ENCODE data around the gene TENT4B.
A peak's percentile ranks its signal among the peaks of the same experiment; 100 is the strongest.

TENT4B gene

GRCh38 chr16:50195756-50196155 is 42.6 kb downstream of the TENT4B start:
- no peak for DNase-seq (ENCODE audit: low read depth)

- no peak for DNase-seq (ENCODE audit: low read depth)
Measured at GRCh38 chr16:50197582-50197981, 44.5 kb downstream of the TENT4B start.

DNA sequence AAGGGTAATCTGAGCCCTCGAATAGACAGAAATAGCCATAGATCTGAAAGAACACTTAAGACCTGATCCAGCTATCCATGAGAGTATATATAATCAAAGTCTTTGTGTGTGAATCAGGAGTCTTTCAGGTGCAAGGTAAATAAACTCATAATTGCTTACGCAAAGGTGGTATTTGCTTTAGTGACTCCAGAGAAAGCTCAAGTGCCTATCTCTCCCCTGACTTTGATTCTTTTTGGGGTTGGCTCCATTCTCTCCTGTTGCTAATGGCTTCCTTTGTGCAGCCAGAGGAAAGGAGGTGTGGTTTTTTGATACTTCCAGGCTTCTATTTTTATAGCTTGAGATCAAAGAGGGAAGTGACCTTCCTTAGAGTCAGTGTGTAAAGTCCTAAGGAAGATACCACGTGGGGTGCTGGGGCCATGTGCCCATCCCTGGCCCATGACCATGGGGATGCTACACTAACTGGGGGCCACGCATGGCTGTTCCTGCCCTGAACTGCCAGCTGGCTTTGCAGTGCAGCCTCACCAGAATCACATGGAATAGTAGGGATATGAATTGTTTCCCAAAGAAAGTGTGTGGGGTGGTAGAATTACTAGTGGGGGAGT is 45.8 kb downstream of the TENT4B start:
- DNase-seq (ENCODE audit: low read depth): no peak

DNA sequence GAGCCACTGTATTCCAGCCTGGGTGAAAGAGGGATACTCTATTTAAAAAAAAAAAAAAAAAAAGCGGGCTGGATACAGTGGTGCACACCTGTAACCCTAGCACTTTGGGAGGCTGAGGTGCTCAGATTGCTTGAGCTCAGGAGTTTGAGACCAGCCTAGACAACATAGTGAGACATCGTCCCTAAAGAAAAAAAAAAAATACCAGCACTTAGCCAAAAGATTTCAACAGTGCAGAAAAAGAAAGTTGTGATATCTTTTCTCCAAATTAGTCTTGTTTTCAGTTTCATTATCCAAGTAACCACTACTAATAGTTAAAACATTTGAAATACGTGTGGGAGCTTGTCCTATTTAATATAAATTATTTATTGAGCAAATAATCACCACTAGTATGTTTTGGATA is 48.7 kb downstream of the TENT4B start:
- DNase-seq (ENCODE audit: low read depth): no peak

- DNase-seq (ENCODE audit: low read depth): no peak
Measured at GRCh38 chr16:50202926-50203624, 50.0 kb downstream of the TENT4B start.

GRCh38 chr16:50203681-50204080 is 50.6 kb downstream of the TENT4B start:
- DNase-seq (ENCODE audit: low read depth): no peak

DNA sequence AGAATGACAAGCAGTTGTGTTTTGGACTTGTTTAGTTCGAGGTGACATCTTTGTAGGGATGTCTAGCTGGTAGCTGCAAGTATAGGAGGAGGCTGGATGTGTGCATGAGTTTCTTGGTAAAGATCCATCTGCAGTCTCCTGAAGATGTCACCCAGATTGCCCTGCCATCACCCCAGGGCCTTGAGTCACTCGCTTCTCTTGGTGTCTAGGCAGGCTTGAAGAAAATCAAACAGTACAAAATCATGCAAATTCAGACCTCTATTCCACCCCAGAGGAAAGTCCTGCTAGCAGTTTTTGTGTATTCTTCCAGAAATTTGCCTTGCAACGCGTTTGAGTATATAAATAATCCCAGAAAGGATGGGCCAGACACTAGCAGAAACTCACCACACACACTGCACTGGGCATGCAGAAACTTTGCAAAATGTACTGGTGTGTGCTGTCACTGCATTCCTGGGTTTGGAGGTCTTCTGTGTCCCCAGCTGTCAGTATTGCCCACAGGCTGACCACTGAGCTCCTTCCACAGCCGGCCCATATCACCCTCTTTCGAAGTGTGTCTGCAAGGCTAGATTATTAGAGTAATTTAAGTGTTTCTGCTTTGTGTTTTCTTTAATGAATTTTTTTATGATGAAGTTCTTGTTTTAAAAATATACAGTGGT is 51.5 kb downstream of the TENT4B start:
- DNase-seq (ENCODE audit: low read depth): no peak

DNA sequence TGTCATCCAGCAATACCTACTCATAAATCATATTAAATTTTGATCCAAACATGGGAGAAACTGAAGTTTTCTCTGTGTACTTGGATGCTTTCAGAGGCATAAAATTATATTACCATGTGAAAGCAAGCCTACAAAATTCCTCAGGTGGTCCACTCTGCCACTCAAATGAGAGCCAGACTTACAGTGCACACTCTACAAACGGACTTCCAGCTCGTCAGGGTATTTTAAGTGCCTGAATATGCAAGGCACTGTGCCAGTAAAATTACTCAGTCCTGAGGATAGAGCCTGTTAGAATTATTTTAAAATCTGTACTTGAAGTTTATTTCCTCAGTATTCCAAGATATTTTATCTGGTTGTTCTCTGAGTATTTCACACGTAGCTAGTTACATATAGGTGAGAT is 54.5 kb downstream of the TENT4B start:
- DNase-seq (ENCODE audit: low read depth): no peak

DNA sequence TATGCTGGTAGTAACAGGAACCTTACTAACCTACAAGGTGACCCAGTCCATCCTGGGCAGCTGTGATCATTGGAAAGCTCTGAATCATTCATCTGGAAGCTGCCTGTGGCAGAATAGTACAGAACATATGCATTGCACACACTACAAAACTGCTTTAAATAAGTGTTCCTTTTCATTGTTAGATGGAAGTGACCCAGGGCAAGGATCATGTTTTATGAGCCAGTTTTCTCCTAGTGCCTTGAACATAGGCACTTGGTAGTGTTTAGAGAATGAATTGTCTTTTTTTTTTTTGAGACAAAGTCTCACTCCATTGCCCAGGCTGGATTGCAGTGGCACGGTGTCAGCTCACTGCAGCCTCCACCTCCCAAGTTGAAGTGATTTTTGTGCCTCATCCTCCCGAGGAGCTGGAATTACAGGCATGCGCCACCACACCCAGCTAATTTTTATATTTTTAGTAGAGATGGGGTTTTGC is 55.4 kb downstream of the TENT4B start:
- no peak for DNase-seq (ENCODE audit: low read depth)

DNA sequence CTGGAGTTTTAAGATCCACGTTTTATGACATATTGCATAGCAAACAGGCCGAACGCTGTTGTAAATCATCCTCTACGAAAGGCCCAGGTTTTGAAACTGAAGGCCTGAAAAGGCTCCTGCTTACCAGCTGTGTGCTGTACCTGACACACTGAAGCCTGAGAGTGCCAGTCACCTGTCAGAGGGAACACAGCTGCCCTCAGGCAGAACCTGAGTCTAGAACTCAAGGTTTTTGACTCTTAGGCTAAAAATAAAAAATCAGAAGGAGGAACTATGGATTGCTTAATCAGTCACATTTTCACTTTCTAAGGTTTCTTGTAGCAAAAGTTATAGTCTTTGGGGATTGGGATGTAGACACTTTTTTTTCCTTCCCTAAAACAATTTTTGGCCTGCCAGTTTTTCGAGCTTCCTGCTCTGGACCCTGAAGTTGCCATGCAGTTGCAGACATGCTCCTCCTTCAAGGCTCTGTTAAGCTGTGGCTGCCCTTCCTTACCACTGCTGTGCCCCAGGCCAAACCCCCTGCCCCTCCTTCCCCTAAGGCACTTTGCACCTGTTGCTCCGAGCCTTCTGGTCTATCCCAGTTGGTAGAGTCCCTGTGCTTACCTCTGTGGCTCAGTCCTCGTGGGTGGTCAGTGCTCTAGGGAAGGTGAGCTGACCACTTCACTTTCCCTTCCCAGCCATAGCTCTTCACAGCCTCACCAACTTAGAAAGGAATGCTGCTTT is 56.6 kb downstream of the TENT4B start:
- no peak for DNase-seq (ENCODE audit: low read depth)

- peak; percentile 20 for DNase-seq (ENCODE audit: low read depth)
Measured at GRCh38 chr16:50210266-50211038, 57.3 kb downstream of the TENT4B start.

DNA sequence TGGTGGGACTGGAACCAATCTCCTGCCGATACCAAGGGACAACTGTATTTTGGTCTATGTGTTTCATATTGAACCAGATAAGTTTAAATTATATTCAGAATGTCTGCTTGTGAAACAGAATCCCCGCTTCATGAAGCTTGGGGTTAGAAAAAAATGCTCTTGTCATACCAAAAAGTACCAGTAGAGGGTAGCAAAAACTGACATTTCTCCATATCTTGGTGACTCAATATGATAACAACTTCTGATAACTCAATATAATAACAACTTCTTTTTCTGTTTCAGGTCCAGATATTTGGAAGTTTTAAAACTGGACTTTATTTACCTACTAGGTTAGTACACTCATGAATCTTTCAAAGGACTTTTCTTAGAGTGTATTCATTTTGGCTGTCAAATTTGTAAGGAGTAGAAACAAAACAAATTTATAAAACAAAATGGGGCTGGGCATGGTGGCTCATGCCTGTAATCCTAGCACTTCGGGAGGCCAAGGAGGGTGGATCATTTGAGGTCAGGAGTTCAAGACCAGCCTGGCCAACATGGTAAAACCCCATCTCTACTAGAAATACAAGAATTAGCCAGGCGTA is 60.9 kb downstream of the TENT4B start:
- no peak for DNase-seq (ENCODE audit: low read depth)

- DNase-seq (ENCODE audit: low read depth): no peak
Measured at GRCh38 chr16:50215680-50216079, 62.6 kb downstream of the TENT4B start.

GRCh38 chr16:50216231-50216630 is 63.1 kb downstream of the TENT4B start:
- DNase-seq (ENCODE audit: low read depth): no peak

DNA sequence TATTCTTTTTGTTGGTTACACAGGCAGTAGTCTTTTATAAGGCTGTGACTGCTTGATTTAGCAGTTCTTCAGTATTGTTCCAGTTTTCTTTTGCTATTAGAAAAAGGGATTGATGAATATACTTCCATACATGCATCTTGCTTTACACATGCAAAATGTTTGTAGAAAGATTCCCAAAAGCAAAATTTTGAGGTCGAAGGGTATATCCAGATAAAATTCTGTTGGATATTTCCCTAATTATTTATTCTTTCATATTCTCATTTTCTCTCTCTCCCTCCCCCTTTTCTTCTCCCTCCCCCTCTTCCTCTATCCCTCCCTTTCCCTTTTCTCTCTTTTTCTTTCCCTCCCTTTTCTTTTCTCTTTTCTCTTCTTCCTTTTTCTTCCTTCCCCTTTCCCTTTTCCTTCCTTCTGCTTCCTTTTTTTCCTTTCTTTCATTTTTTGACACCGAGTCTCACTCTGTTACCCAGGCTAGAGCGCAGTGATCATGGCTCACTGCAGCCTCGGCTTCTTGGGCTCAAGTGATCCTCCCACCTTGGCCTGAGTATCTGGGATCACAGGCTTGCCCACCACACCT is 66.4 kb downstream of the TENT4B start:
- no peak for DNase-seq (ENCODE audit: low read depth)

- DNase-seq (ENCODE audit: low read depth): no peak
Measured at GRCh38 chr16:50224286-50224685, 71.2 kb downstream of the TENT4B start.

- no peak for DNase-seq (ENCODE audit: low read depth)
Measured at GRCh38 chr16:50227120-50227519, 74.0 kb downstream of the TENT4B start.

DNA sequence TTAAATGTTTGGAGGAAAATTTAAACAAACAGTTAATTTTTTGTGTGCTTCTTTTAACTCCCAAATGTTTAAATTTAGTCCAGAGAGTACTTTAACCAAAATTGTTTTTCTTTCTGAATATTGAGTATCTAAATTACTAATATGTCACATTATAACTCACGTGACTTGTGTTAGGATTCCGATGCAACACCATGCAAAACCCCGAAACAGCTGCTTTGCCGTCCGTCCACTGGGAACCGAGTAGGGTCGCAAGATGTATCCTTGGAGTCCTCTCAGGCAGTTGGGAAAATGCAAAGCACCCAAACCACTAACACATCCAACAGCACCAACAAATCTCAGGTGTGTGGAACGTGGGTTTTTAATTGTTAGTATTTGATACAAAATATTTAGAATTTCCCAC is 74.6 kb downstream of the TENT4B start:
- DNase-seq (ENCODE audit: low read depth): no peak

GRCh38 chr16:50228364-50228868 is 75.3 kb downstream of the TENT4B start:
- no peak for DNase-seq (ENCODE audit: low read depth)

DNA sequence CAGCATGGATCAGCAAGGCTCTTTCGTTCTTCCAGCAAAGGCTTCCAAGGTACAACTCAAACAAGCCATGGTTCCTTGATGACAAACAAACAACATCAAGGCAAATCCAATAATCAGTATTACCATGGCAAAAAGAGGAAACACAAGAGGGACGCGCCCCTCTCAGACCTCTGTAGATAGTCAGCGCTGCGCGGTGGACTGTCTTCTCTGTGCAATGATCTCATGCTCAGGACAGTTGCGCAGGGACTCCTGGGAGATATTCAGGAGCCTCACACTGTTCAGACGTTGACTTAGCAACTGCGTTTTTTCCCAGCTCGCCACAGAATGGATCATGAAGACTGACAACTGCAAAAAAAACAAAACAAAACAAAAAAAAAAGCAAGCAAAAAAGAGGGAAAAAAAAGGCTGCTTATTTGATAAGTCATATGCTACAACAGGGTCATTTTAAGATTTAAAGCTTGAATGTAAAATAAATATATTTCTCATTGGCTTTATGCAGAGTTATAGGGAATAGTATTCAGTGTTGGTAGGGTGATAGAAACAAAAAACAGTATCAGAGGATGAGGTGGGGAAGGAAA is 76.1 kb downstream of the TENT4B start:
- DNase-seq (ENCODE audit: low read depth): no peak

All from activated T-helper 1 cell treated with Interleukin-2 at 50 U/mL for 16 hours (primary cell).